Amygdala (tissue), 56 donors: ENCODE data around the gene LRP1B.
"Not testable (repeated sequence)": the region's sequence is repeated elsewhere in the genome, so short reads cannot be mapped to it uniquely, and the experiment has no call there.

ENCODE experiments used
- DNase-seq, 56 donors: peaks; one replicate each; lab custom pipeline; 2025; lab: John Stamatoyannopoulos, UW

Gene LRP1B

GRCh38 chr2:141207036-141207385 is 923.8 kb downstream of the LRP1B start:
- DNase-seq, result no peak

GRCh38 chr2:141201016-141201565 is 929.7 kb downstream of the LRP1B start:
- DNase-seq, result no peak

DNA sequence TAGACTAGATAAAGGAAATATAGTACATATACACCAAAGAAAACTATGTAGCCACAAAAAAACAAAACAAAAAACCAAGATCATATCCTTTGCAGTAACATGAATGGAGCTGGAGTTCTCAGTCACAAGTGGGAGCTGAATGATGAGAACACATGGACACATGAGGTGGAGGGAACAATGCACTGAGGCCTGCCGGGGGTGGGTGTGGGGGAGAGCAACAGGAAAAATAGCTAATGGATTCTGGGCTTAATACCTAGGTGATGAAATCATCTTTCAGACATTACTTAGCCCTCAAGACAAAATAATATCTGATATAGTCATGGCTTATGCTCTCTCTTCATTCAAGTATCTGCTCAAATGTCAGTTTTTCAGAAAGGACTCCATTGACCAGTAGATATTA is 930.6 kb downstream of the LRP1B start:
- no peak for DNase-seq

DNA sequence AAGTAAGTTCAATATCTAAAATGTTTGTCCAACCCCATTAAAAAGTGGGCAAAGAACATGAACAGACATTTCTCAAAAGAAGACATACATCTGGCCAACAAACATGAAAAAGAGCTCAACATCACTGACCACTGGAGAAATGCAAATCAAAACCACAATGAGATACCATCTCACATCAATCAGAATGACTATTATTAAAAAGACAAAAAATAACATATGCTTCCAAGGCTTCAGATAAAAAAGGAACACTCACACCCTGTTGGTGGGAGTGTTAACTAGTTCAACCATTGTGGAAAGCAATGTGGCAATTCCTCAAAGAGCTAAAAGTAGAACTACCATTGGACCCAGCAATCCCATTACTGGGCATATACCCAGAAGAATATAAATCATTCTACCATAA is 931.1 kb downstream of the LRP1B start:
- DNase-seq, result no peak

DNA sequence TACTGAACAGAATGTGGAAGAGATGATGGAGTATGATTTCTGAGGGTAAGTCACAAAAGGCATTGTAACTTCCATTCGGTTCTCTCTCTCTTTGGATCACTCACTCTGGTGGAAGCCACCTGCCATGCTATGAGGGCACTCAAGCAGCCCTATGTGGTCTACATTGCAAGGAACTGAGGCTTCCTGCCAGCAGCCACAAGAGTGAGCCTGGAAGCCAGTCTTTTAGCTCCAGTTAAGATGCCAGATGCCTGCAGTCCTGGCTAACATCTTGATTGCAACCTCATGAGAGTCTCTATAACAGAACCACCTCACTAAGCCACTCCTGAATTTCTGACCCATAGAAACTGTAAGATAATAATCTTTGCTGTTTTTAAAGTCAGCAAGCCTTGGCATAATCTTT is 935.7 kb downstream of the LRP1B start:
- no peak for DNase-seq

DNA sequence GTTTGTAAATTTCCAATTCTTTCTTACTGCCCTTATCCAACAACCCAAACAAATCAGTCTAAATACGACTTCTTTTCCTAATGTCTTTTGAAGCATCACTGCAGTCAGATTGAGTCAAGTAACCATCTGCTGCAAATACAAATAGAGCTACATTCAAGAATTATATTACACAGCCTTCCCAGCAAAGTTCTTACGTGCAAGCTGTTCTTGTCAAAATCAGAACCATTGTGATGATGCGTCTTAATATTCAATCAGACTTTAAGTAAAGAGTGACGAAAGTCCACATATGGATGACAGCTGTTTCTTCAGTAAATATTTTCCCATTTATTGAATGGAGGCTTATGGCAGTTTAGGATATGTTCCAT is 943.8 kb downstream of the LRP1B start:
- DNase-seq, result no peak

DNA sequence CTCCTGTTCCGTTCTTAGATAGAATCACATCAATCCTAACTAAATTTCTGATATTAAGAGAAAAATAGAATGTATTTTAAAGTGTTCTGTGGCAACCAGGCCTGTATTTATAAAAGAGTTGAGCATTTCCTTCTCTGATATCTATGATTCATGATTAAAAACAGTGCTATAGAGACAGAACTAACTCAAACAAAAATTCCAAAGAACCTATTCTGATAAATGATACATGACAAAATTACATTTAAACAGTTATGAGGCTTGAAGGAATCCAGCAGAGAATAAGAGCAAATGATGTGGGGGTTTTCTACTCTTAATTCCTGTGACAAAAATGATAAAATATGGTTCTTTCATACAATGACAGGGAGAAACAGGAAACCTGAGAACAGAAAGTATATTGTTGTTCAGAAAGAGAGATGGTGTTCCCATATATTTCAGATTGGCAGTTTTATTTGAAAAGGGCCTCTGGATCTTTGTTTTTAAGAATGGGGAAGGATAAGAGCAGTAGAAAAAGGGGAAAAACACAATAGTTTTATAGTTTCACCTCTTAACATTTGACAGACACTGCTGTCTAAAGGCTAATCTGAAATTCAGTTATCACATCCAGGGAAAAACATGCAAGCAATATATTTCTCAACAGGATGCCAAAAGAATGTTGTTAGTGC is 944.3 kb downstream of the LRP1B start:
- no peak for DNase-seq

DNA sequence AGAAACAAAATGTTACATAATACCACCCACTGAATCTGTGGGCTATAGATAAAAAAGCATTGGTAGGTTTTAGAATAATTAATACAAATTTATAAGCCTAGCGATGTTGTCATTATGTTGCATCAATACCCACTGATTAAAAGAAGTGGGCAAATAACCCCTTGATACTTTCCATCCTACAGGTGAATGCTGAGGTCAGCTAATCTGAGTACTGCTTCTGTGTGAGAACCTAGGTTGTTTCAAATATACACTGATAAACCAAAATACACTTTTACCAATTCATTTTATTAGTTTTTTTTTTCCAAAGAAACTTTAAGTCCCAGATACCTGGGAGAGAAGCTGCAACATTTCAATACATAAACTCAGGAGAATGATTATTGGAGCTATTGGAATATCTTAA is 948.6 kb downstream of the LRP1B start:
- DNase-seq, result no peak

DNA sequence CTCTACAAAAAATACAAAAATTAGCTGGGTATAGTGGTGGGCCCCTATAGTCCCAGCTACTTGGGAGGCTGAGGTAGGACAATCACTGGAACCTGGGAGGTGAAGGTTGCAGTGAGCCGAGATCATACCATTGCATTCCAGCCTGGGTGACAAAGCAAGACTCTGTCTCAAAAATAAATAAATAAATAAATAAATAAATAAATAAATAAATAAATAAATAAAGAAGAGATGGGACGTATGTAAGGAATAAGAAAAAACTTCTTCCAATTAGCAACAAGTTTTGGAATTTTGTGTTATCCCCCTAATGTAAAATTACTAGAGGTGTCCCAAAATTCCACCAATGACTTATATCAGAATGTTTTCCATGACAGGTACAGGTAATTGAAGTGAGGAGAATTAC is 961.7 kb downstream of the LRP1B start:
- not testable (repeated sequence) for DNase-seq

DNA sequence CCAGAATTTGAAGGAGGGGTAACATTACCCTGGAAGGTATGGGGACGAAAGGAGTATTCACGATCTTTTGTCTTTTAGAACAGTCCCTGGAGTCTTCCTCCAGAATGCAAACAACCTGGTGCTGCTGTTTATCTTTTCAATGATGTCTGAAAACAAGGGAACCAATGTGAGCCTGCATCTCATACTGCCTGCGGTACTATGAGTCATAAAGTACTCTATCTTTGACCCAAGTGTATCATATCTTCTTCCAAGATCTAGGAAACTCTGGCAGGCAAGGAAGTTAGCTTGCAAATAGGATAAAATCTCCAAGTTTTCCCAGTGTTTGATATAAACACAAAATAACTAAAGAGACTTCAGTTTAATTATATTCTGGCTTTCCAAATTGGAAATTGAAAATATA is 968.5 kb downstream of the LRP1B start:
- no peak for DNase-seq

DNA sequence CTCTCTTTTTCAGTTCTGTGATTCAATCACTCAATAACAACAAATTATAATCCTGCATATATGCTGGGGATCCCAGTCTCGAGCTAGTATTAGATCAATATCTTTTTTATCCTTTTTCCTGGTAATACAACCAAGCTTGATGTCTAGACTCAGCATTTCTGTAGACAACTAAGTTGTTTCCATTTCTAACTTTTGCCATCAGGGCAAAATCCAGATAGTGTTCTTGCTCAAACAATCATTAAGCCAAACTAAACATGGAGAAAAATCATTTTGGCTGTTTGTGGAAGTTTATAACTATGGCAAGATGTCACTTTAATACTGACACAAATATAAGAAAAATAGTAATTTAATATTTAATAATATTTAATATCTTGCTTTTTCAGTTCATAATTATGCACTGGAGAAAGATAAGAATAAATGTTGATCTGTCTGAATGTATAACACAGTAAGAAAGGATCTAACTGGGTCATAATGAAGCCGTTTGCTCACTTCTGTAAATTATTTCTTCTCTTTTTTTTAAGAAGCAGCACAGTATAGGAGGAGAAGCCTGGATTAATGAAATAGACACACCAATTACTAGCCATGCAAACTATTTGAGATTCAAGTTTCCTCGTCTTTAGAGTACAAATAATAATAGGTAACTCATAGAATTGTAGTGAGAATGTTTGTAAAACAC is 979.1 kb downstream of the LRP1B start:
- DNase-seq, result no peak

GRCh38 chr2:141142025-141142424 is 988.8 kb downstream of the LRP1B start:
- no peak for DNase-seq

GRCh38 chr2:141137122-141137693 is 993.6 kb downstream of the LRP1B start:
- no peak for DNase-seq

- DNase-seq, result no peak
These were observed 996.9 kb downstream of the LRP1B start for GRCh38 chr2:141133883-141134282.

DNA sequence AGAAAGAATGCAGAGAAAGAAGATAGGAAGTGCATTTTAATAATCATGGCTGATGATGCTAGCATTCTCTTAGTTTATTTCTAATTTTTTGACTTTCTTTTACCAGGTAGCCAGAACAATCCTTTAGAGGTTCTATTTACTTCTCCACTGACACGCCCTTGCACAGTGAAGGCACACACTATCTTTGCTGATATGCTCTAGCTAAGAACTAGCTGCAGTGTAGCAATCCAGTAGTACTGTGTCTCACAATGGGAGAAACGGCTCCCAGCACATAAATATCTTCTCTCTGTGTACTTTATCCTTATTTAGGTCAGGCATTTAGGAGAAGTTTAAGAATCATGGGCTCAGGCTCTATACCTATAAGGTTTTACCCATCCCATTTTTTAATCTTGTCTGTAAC is 1005.4 kb downstream of the LRP1B start:
- no peak for DNase-seq

- DNase-seq, result no peak
These were observed 1012.0 kb downstream of the LRP1B start for GRCh38 chr2:141118836-141119235.

GRCh38 chr2:141113301-141113700 is 1017.5 kb downstream of the LRP1B start:
- DNase-seq, result no peak

- no peak for DNase-seq
These were observed 1021.2 kb downstream of the LRP1B start for GRCh38 chr2:141109633-141110032.

DNA sequence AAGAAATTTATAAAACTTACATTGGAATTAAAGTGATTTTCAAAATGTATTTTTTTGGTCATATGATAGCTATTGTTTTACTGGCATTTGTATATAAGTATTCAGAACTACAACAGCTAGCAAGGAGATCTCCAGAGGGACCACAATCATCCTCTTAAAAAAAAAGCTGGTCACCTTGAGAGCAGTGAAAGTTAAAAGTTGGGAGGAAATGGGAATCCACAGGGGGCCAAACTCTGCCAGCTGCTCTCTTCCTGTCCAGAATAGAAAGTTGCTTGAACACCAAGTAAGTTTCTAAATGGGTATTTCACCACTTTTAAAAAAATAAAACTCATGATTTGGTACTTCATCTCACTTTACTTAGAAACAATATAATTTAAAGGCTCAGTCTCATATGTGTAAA is 1025.1 kb downstream of the LRP1B start:
- DNase-seq, result no peak

- no peak for DNase-seq
These were observed 1027.6 kb downstream of the LRP1B start for GRCh38 chr2:141103216-141103615.

DNA sequence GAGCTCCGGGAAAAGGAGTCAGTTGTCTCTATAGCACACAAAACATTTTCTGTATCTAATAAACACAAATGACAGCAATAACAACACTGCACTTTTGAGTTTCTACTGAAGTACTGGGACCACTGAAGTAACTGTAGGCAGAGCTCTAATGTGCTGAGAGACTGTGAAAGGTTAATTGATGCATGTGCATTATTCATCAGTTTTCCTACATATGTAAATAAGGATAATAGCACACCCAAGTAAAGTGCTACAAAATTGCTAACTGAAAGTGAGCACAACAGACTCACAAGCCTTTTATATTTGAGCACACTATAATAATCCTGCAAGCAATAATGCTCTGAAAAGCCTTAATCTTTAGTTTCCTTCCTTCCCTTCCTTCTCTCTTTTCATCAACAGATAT is 1051.6 kb downstream of the LRP1B start:
- DNase-seq, result no peak

- DNase-seq, result no peak
These were observed 1055.1 kb downstream of the LRP1B start for GRCh38 chr2:141075753-141076152.
